Small intestine (tissue), 7 donors: ENCODE measurements around the gene TDRD3. TPM values are rescaled to one million over a fixed set of nuclear protein-coding genes. Genes with fewer than 3 reads are reported as not detected.

Experiments
- DNase-seq, 2 donors: peaks; one replicate each; pipeline versions ENCODE4 v3.0.0 to v3.0.0-alpha.2; 2013
- FAIRE-seq: peaks from 2 replicates; lab custom pipeline; 2012; peaks lifted over from hg19 to GRCh38; lab: Jason Lieb, UNC
- H3K27ac ChIP-seq, 3 donors: one replicate each; pipeline ENCODE4 v1.5.1; 2013; ENCODE audit warnings: low read length in 2 of 3, mild to moderate bottlenecking in 2 of 3, control low read depth in 1 of 3, inconsistent platforms in 1 of 3, low read depth in 1 of 3, moderate library complexity in 1 of 3
- H3K27me3 ChIP-seq, 3 donors: one replicate each; pipeline ENCODE4 v1.6.1; 2013; ENCODE audit warnings: low read length in 3 of 3, inconsistent platforms in 1 of 3; ENCODE audit not compliant: control insufficient read depth in 3 of 3, insufficient read depth in 3 of 3
- H3K36me3 ChIP-seq, 3 donors: one replicate each; pipeline ENCODE4 v1.6.1; 2013; ENCODE audit warnings: low read length in 3 of 3, inconsistent platforms in 1 of 3, low read depth in 1 of 3, mild to moderate bottlenecking in 1 of 3, moderate library complexity in 1 of 3; ENCODE audit not compliant: control insufficient read depth in 3 of 3, insufficient read depth in 2 of 3
- H3K4me1 ChIP-seq, 3 donors: one replicate each; pipeline ENCODE4 v1.6.1; 2013; ENCODE audit warnings: low read length in 2 of 3, inconsistent platforms in 1 of 3, low read depth in 1 of 3, mild to moderate bottlenecking in 1 of 3, moderate library complexity in 1 of 3; ENCODE audit not compliant: control insufficient read depth in 3 of 3, insufficient read depth in 2 of 3
- H3K4me3 ChIP-seq, 3 donors: one replicate each; pipeline ENCODE4 v1.5.1; 2013; ENCODE audit warnings: low read length in 3 of 3, control low read depth in 1 of 3, inconsistent platforms in 1 of 3, low read depth in 1 of 3, mild to moderate bottlenecking in 1 of 3, moderate library complexity in 1 of 3
- H3K9me3 ChIP-seq, 2 donors: one replicate each; pipeline ENCODE4 v1.6.1; 2013; ENCODE audit warnings: low read depth in 1 of 2, low read length in 1 of 2; ENCODE audit not compliant: control insufficient read depth in 2 of 2, insufficient read depth in 1 of 2
- WGBS, 3 donors: extraction: QIAGEN DNeasy Blood & Tissue Kit; methylation state at CpG; one replicate each; pipeline ENCODE4 v1.1.7; 2013; 5-methylcytosine and 5-hydroxymethylcytosine counted together
- polyA plus RNA-seq, 4 donors: library from polyadenylated mRNA; stranded (reverse) in 3 of 4; unstranded in 1 of 4; fragments of 200-250 nt in 3 of 4; fragments of 120-200 nt in 1 of 4; gene quantifications; one replicate each; pipeline versions ENCODE4 v1.2.1 to v1.2.3, GENCODE V29; 2013
- donor health status: healthy with polysubstance abuse.
- donor health status: control.
- donor health status: control.
- donor health status: Bipolar disorder and iron deficiency.
- donor health status: healthy.

Gene TDRD3
- polyA plus RNA-seq, 4 donors: 10.0 to 21.7 (median 10.1) TPM

- peaks cover 2 to 12% (median 7%) of the 10 kb centered on the region in 3 donors for H3K36me3 ChIP-seq
- peaks cover 0 to 22% of the 10 kb centered on the region in 2 donors for H3K9me3 ChIP-seq
- no peaks in the 10 kb centered on the region for H3K4me1 ChIP-seq
- FAIRE-seq: no peak
- no peaks in the 10 kb centered on the region for H3K27me3 ChIP-seq
- no peak for DNase-seq
- H3K27ac ChIP-seq: no peak overlapping the region
- H3K4me3 ChIP-seq: no peak overlapping the region
Measured at GRCh38 chr13:60492187-60492586, 95.2 kb downstream of the TDRD3 start.

DNA sequence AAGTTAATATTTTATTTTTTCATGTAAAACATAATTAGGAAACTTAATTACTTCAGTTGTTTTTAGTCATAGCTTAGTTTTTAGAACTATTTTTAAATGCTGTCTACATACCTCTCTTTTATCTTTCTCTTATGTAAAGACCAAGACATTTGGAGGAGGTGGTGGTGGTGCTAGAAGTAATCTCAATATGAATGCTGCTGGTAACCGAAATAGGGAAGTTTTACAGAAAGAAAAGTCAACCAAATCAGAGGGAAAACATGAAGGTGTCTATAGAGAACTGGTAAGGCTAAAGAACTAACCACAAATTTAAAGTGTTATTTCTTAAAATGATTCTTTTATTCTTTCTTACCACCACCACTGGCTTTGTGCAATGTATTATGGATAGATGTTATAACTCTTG lies 97.3 kb downstream of the TDRD3 start:
- Histone ChIP-seq H3K4me1 (no peaks in the 10 kb centered on the region), H3K27ac (no peak overlapping the region), H3K9me3 (peaks cover 0 to 24% of the 10 kb centered on the region in 2 donors), H3K27me3 (no peaks in the 10 kb centered on the region), H3K36me3 (peaks cover 3 to 8% (median 7%) of the 10 kb centered on the region in 3 donors), H3K4me3 (no peak overlapping the region)
- FAIRE-seq (no peak), DNase-seq (no peak)
- 82 to 95% (median 93%) methylated on average over 1 of the region's 1 CpG for WGBS, 3 donors

GRCh38 chr13:60501236-60501635 lies 104.2 kb downstream of the TDRD3 start:
- WGBS, 3 donors: 93 to 100% (median 97%) methylated on average over 1 of the region's 1 CpG
- FAIRE-seq: no peak

DNA sequence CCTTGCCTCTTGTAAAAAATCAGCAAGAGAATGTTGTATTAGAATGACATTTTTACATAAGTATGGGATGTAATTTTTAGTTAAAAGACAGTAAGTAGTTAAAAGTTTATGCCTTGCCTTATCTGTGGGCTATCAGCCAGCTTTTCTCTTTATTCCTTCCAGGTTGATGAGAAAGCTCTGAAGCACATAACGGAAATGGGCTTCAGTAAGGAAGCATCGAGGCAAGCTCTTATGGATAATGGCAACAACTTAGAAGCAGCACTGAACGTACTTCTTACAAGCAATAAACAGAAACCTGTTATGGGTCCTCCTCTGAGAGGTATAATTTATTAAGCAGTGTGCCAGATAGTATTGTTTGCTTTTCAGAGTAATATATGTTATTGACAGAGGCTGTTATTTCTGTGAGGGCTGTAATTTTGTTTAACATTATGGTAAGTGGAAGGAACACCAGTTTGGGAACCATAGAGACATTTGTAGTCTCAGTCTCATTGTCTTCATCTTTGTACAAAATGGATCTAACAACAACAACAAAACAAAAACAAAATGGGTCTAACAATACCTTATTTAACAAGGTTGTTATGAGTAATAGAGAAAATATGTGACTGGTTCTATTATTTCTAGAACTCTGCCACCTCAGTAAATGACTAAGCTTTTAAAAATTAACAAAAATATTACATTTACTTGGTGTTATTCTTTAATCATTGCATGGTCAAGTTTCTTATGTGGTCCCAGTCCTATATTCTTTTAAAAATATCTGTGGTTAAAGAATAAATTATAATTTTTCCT lies 112.8 kb downstream of the TDRD3 start:
- no peak for FAIRE-seq
- no peak overlapping the region for H3K27ac ChIP-seq
- peak; percentile 3 to 5 for DNase-seq
- peaks cover 4 to 14% (median 13%) of the 10 kb centered on the region in 3 donors for H3K36me3 ChIP-seq
- H3K4me1 ChIP-seq: no peaks in the 10 kb centered on the region
- H3K27me3 ChIP-seq: no peaks in the 10 kb centered on the region
- H3K4me3 ChIP-seq: no peak overlapping the region
- WGBS, 3 donors: 60 to 72% (median 72%) methylated on average over 3 of the region's 3 CpGs
- peaks cover 0 to 27% of the 10 kb centered on the region in 2 donors for H3K9me3 ChIP-seq

More at GRCh38 chr13:60501236-60501635, 104.2 kb downstream of the TDRD3 start:
- Histone ChIP-seq H3K27ac (no peak overlapping the region), H3K36me3 (peaks cover 5 to 18% (median 9%) of the 10 kb centered on the region in 3 donors), H3K27me3 (no peaks in the 10 kb centered on the region), H3K4me1 (no peaks in the 10 kb centered on the region), H3K4me3 (no peak overlapping the region), H3K9me3 (peaks cover 2 to 41% of the 10 kb centered on the region in 2 donors)
- no peak for DNase-seq

DNA sequence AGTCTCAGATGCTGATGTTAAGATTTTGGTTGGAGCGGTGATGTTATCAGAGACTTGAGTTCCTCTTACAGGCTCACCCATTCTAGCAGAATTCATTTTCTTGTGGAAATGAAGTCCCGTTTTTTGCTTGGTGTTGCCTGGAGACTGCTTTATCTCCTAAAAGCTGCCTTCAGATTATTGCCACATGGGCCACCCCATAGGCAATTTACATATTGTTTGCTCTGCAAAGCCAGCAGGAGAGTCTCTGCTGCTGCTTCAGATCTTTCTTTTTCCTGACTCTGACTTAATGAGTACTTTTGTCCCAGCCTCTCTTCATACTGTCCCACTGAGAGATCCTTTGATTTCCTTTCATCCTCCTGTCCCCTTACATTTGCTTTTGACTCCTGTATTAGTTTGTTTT lies 114.6 kb downstream of the TDRD3 start:
- H3K36me3 ChIP-seq: peaks cover 4 to 12% (median 8%) of the 10 kb centered on the region in 3 donors
- WGBS, 3 donors: 86 to 94% (median 89%) methylated on average over 2 of the region's 2 CpGs
- FAIRE-seq: no peak

GRCh38 chr13:60514891-60515290 lies 117.9 kb downstream of the TDRD3 start:
- peaks cover 4 to 14% (median 11%) of the 10 kb centered on the region in 3 donors for H3K36me3 ChIP-seq
- WGBS, 3 donors: 90 to 96% (median 94%) methylated on average over 1 of the region's 1 CpG
- H3K4me3 ChIP-seq: no peak overlapping the region
- no peak overlapping the region for H3K27ac ChIP-seq
- H3K4me1 ChIP-seq: no peaks in the 10 kb centered on the region
- no peaks in the 10 kb centered on the region for H3K27me3 ChIP-seq
- no peak for DNase-seq
- no peak for FAIRE-seq
- peaks cover 0 to 17% of the 10 kb centered on the region in 2 donors for H3K9me3 ChIP-seq

More for the DNA sequence above, 114.6 kb downstream of the TDRD3 start:
- peaks cover 0 to 17% of the 10 kb centered on the region in 2 donors for H3K9me3 ChIP-seq
- no peaks in the 10 kb centered on the region for H3K27me3 ChIP-seq
- H3K27ac ChIP-seq: no peak overlapping the region
- no peaks in the 10 kb centered on the region for H3K4me1 ChIP-seq
- no peak for DNase-seq
- no peak overlapping the region for H3K4me3 ChIP-seq

GRCh38 chr13:60519496-60519895 lies 122.5 kb downstream of the TDRD3 start:
- Histone ChIP-seq H3K9me3 (no peaks in the 10 kb centered on the region), H3K27me3 (no peaks in the 10 kb centered on the region), H3K27ac (no peak overlapping the region), H3K4me1 (no peaks in the 10 kb centered on the region), H3K36me3 (peaks cover 0 to 4% (median 3%) of the 10 kb centered on the region in 3 donors), H3K4me3 (no peak overlapping the region)
- no peak for FAIRE-seq
- no peak for DNase-seq

- Histone ChIP-seq H3K4me3 (no peak overlapping the region), H3K27ac (no peak overlapping the region), H3K27me3 (no peaks in the 10 kb centered on the region), H3K4me1 (no peaks in the 10 kb centered on the region), H3K9me3 (no peaks in the 10 kb centered on the region), H3K36me3 (peaks cover 0 to 3% (median 2%) of the 10 kb centered on the region in 3 donors)
- no peak for DNase-seq
- WGBS, 3 donors: 90 to 95% (median 92%) methylated on average over 4 of the region's 4 CpGs
- FAIRE-seq: no peak
Measured at GRCh38 chr13:60520902-60521569, 124.0 kb downstream of the TDRD3 start.
